ENCODE measurements around the gene KLF13. TPM values are rescaled to one million over a fixed set of nuclear protein-coding genes. Genes with fewer than 3 reads are reported as not detected.
A peak's percentile ranks its signal among the peaks of the same experiment; 100 is the strongest.

The KLF13 gene
- polyA plus RNA-seq, 2 of the 4 experiments (the other 2 are of a cell fraction) = 53.5 TPM

DNA sequence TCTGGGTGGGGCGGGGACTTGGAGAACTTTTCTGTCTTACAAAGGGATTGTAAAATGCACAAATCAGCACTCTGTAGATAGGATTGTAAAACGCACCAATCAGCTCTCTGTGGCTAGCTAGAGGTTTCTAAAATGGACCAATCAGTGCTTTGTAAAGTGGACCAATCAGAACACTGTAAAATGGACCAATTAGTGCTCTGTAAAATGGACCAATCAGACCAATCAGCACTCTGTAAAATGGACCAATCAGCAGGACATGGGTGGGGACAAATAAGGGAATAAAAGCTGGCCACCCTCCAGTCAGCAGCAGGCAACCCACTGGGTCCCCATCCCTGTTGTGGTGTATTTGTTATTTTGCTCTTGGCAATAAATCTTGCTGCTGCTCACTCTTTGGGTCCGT, 77.7 kb downstream of the KLF13 start:
- Histone ChIP-seq H3K4me1 (peaks cover 17% of the 10 kb centered on the region), H3K4me2 (no peak overlapping the region), H3K4me3 (no peak overlapping the region), H3K9me3 (peaks cover 30% of the 10 kb centered on the region), H3K27ac (no peak overlapping the region)
- TF ChIP-seq ATOH8 (CRISPR knock-in tag; IDR thresholded peaks at IDR 0.05; ENCODE audit: low read depth) (no peak), HDAC2 (IDR thresholded peaks at IDR 0.05) (no peak), NFE2L2 (conservative IDR thresholded peaks at IDR 0.05; ENCODE audit: low read length) (no peak), CBX8 (IDR thresholded peaks at IDR 0.05) (no peak), JUNB (IDR thresholded peaks at IDR 0.05) (no peak), ESRRA (IDR thresholded peaks at IDR 0.05; ENCODE audit: borderline replicate concordance, low read length) (no peak), SREBF2 (IDR thresholded peaks at IDR 0.05) (no peak), ZFP36 (IDR thresholded peaks at IDR 0.05; ENCODE audit: borderline replicate concordance, partially characterized antibody) (no peak), BCL3 (IDR thresholded peaks at IDR 0.05) (no peak), EHMT2 (IDR thresholded peaks at IDR 0.05; ENCODE audit: low read depth) (no peak), REST (IDR thresholded peaks at IDR 0.05) (no peak), FOSL2 (IDR thresholded peaks at IDR 0.05) (no peak), FOSL2 (CRISPR knock-in tag; IDR thresholded peaks at IDR 0.05) (no peak), RNF2 (IDR thresholded peaks at IDR 0.05; ENCODE audit: borderline replicate concordance, low read depth) (no peak), CEBPB (IDR thresholded peaks at IDR 0.05) (no peak)
- ChIA-PET POLR2A (no interaction called here), CTCF (interaction anchor here (0.8 to 3.0 kb wide), 3 partner anchors 31 to 84 kb away, joined by 3 to 11 read pairs (median 5); no protein-coding TSS in a partner anchor)
- no peak for ATAC-seq
- FAIRE-seq = no peak
- WGBS (ENCODE audit: missing lambda C conversion rate) = 58% methylated on average over 3 of the region's 3 CpGs
- no peak for DNase-seq (ENCODE audit: low read depth in 1 of 2, low spot score in 1 of 2)

GRCh38 chr15:31405200-31405920, 78.7 kb downstream of the KLF13 start:
- peaks cover 37% of the 10 kb centered on the region for H3K9me3 ChIP-seq
- TF ChIP-seq REST (IDR thresholded peaks at IDR 0.05) (no peak), GATA3 (IDR thresholded peaks at IDR 0.05; ENCODE audit: borderline replicate concordance) (peak; percentile 69)
- WGBS (ENCODE audit: missing lambda C conversion rate) = 66% methylated on average over 13 of the region's 13 CpGs
- ChIA-PET CTCF (interaction anchor here (0.7 to 3.0 kb wide), 5 partner anchors 10 to 83 kb away, joined by 3 to 11 read pairs (median 3); no protein-coding TSS in a partner anchor), POLR2A (no interaction called here)
- FAIRE-seq = peak; percentile 67
- no peak overlapping the region for H3K27ac ChIP-seq
- no peak for ATAC-seq
- peaks cover 7% of the 10 kb centered on the region; the same call in 1 of the 3 replicates for H3K4me1 ChIP-seq
- DNase-seq (ENCODE audit: low read depth in 1 of 2, low spot score in 1 of 2) = peak in 1 of 2 experiments; percentile 37
- H3K4me3 ChIP-seq = no peak overlapping the region
- H3K4me2 ChIP-seq = no peak overlapping the region; the same call in 2 of the 3 replicates

Data from A549 (cell line).